Neural progenitor cell (in vitro differentiated cells): Measurements from ENCODE around the gene GLS. TPM values are rescaled to one million over a fixed set of nuclear protein-coding genes. Genes with fewer than 3 reads are reported as not detected.
A peak's percentile ranks its signal among the peaks of the same experiment; 100 is the strongest.

Experiments
- DNase-seq: peaks from one replicate; pipeline ENCODE4 v3.0.0-alpha.2; 2016; ENCODE audit warnings: low spot score
- H2AFZ ChIP-seq: fragments of 200-600 bp; sonication (generic); replicated peaks from 2 replicates; pipeline ENCODE4 v1.6.1; 2016; ENCODE audit warnings: antibody characterized with exemption
- H3F3A ChIP-seq: fragments of 200-600 bp; sonication (generic); 2 replicates; pipeline ENCODE4 v1.6.1; 2016; ENCODE audit warnings: antibody characterized with exemption, low read depth
- H3K27ac ChIP-seq: fragments of 200-600 bp; sonication (generic); 2 replicates; pipeline ENCODE4 v1.5.1; 2016; ENCODE audit warnings: mild to moderate bottlenecking
- H3K27me3 ChIP-seq: fragments of 200-600 bp; sonication (generic); 2 replicates; pipeline ENCODE4 v1.6.1; 2016; ENCODE audit warnings: mild to moderate bottlenecking, moderate library complexity
- H3K36me3 ChIP-seq: fragments of 200-600 bp; sonication (generic); 2 replicates; pipeline ENCODE4 v1.5.1; 2016
- H3K4me1 ChIP-seq: fragments of 200-600 bp; sonication (generic); 2 replicates; pipeline ENCODE4 v1.6.1; 2016; ENCODE audit warnings: mixed run types
- H3K4me2 ChIP-seq: fragments of 200-600 bp; sonication (generic); 2 replicates; pipeline ENCODE4 v1.6.1; 2016
- H3K4me3 ChIP-seq: fragments of 200-600 bp; sonication (generic); 2 replicates; pipeline ENCODE4 v1.5.1; 2016
- H3K79me2 ChIP-seq: fragments of 200-600 bp; sonication (generic); 2 replicates; pipeline ENCODE4 v1.6.1; 2016; ENCODE audit warnings: low read depth
- H3K9ac ChIP-seq: fragments of 200-600 bp; sonication (generic); 2 replicates; pipeline ENCODE4 v1.6.1; 2016
- H3K9me3 ChIP-seq: fragments of 200-600 bp; sonication (generic); 2 replicates; pipeline ENCODE4 v1.5.1; 2016; ENCODE audit warnings: low read depth
- H4K20me1 ChIP-seq: fragments of 200-600 bp; sonication (generic); 2 replicates; pipeline ENCODE4 v1.6.1; 2016; ENCODE audit warnings: low read depth
- H3K27ac Mint-ChIP-seq: 3 replicates; pipeline ENCODE4 v1.8.0; 2021; ENCODE audit warnings: mixed read lengths
- H3K27me3 Mint-ChIP-seq: 2 replicates; pipeline ENCODE4 v1.8.0; 2022; ENCODE audit warnings: low read depth, mild to moderate bottlenecking, inconsistent platforms, moderate library complexity, mixed read lengths; ENCODE audit not compliant: insufficient read depth
- H3K36me3 Mint-ChIP-seq: 3 replicates; pipeline ENCODE4 v1.8.0; 2021; ENCODE audit warnings: mixed read lengths
- H3K4me1 Mint-ChIP-seq: 3 replicates; pipeline ENCODE4 v1.8.0; 2021; ENCODE audit warnings: mixed read lengths
- H3K4me3 Mint-ChIP-seq: 3 replicates; pipeline ENCODE4 v1.8.0; 2021; ENCODE audit warnings: mild to moderate bottlenecking, moderate library complexity, mixed read lengths
- H3K9me3 Mint-ChIP-seq: 3 replicates; pipeline ENCODE4 v1.8.0; 2020; ENCODE audit warnings: mixed read lengths
- CTCF ChIP-seq: fragments of 200-600 bp; sonication (generic); IDR thresholded peaks from 2 replicates; pipeline ENCODE4 v1.5.1; 2017; ENCODE audit warnings: antibody characterized with exemption, mild to moderate bottlenecking
- EZH2 ChIP-seq: fragments of 200-600 bp; sonication (generic); IDR thresholded peaks from 2 replicates; pipeline ENCODE4 v1.6.1; 2017; ENCODE audit warnings: antibody characterized with exemption, mild to moderate bottlenecking, moderate library complexity
- EZH2phosphoT487 ChIP-seq: fragments of 200-600 bp; sonication (generic); IDR thresholded peaks from 2 replicates; pipeline ENCODE4 v1.6.1; 2017; ENCODE audit warnings: antibody characterized with exemption
- total RNA-seq: library from RNA; depleted of rRNA; stranded (reverse); fragments of >200 nt; gene quantifications from 2 replicates; pipeline ENCODE4 v1.2.3, GENCODE V29; 2015; ENCODE audit warnings: low replicate concordance

GLS gene
- total RNA-seq, 1 donor from 2014 or later = 54.0 TPM

GRCh38 chr2:191013932-191014652, 133.5 kb downstream of the GLS start, which contains the start of gene STAT1:
TSS of gene STAT1 (minus strand) at chr2:191014171. CDS start at chr2:191010003, 4,168 bp downstream.
- H3K9ac ChIP-seq = peak within 1 kb of the TSS; percentile 59
- H3K79me2 ChIP-seq = peaks cover 20% of the 10 kb centered on the region
- H4K20me1 ChIP-seq = no peaks in the 10 kb centered on the region
- DNase-seq = peak; percentile 95
- H3K27me3 Mint-ChIP-seq = no peaks in the 10 kb centered on the region
- H3F3A ChIP-seq = no peaks in the 10 kb centered on the region
- H3K4me1 Mint-ChIP-seq = no peaks in the 10 kb centered on the region
- no peaks in the 10 kb centered on the region for H3K9me3 Mint-ChIP-seq
- H3K36me3 Mint-ChIP-seq = peaks cover 1% of the 10 kb centered on the region
- H3K4me3 ChIP-seq = peak within 1 kb of the TSS; percentile 77
- H3K27me3 ChIP-seq = peaks cover 47% of the 10 kb centered on the region
- H3K4me3 Mint-ChIP-seq = no peak within 1 kb of the TSS
- peaks cover 7% of the 10 kb centered on the region for H3K4me1 ChIP-seq
- H3K36me3 ChIP-seq = peaks cover 6% of the 10 kb centered on the region
- H3K4me2 ChIP-seq = peak within 1 kb of the TSS; percentile 99
- H3K9me3 ChIP-seq = no peaks in the 10 kb centered on the region
- no peak within 1 kb of the TSS for H3K27ac Mint-ChIP-seq
- H3K27ac ChIP-seq = peak within 1 kb of the TSS; percentile 11
- TF ChIP-seq EZH2phosphoT487 (peak; percentile 13), EZH2 (peak; percentile 38), CTCF (no peak)
- peak within 1 kb of the TSS; percentile 74 for H2AFZ ChIP-seq

GRCh38 chr2:191014653-191015020, 134.0 kb downstream of the GLS start:
- peaks cover 1% of the 10 kb centered on the region for H3K36me3 Mint-ChIP-seq
- H2AFZ ChIP-seq = peak overlapping the region; percentile 74

More at GRCh38 chr2:191014653-191015020, 134.0 kb downstream of the GLS start:
- no peak for DNase-seq
- TF ChIP-seq EZH2phosphoT487 (no peak), EZH2 (no peak)
- peak overlapping the region; percentile 77 for H3K4me3 ChIP-seq
- H3K27ac Mint-ChIP-seq = no peak overlapping the region
- H3K27me3 ChIP-seq = peaks cover 52% of the 10 kb centered on the region
- H3K4me1 ChIP-seq = peaks cover 7% of the 10 kb centered on the region
- no peaks in the 10 kb centered on the region for H3K9me3 ChIP-seq
- H4K20me1 ChIP-seq = no peaks in the 10 kb centered on the region
- no peak overlapping the region for H3K4me3 Mint-ChIP-seq
- H3K9ac ChIP-seq = no peak overlapping the region
- H3K4me2 ChIP-seq = peak overlapping the region; percentile 76
- peaks cover 20% of the 10 kb centered on the region for H3K79me2 ChIP-seq
- no peaks in the 10 kb centered on the region for H3K9me3 Mint-ChIP-seq
- no peak overlapping the region for H3K27ac ChIP-seq
- H3F3A ChIP-seq = no peaks in the 10 kb centered on the region
- H3K27me3 Mint-ChIP-seq = no peaks in the 10 kb centered on the region
- H3K36me3 ChIP-seq = peaks cover under 1% of the 10 kb centered on the region
- no peaks in the 10 kb centered on the region for H3K4me1 Mint-ChIP-seq

Other genes with a start within 250 kb of the GLS start
- 47.6 and 71.5 TPM in 2 replicates for gene NAB1, start 231.7 kb upstream of the GLS start, total RNA-seq
- 52.5 and 61.7 TPM in 2 replicates for gene STAT1, start 133.3 kb downstream of the GLS start, total RNA-seq